OCI-LY3 (cell line): ENCODE results near the gene TEDC1.

Experiments
- H2AFZ ChIP-seq: fragments of 200-600, 300-600 bp; shearing (Covaris generic); 2 replicates; pipeline ENCODE4 v1.6.0; 2014; ENCODE audit warnings: antibody characterized with exemption, low read depth, low read length
- H3K27ac ChIP-seq: fragments of 200-600, 300-600 bp; sonication (generic); 2 replicates; pipeline ENCODE4 v1.5.1; 2014; ENCODE audit warnings: mild to moderate bottlenecking, low read length, moderate library complexity, mixed read lengths
- H3K27me3 ChIP-seq: fragments of 200-600, 300-600 bp; sonication (generic); 2 replicates; pipeline ENCODE4 v1.6.1; 2014; ENCODE audit warnings: low read depth, low read length, mixed read lengths
- H3K36me3 ChIP-seq: fragments of 200-600, 300-600 bp; sonication (generic); replicated peaks from 2 replicates; pipeline ENCODE3; 2014; ENCODE audit warnings: low read depth, low read length, mixed read lengths
- H3K4me1 ChIP-seq: fragments of 300-600, 200-600 bp; sonication (generic); 2 replicates; pipeline ENCODE4 v1.6.1; 2014; ENCODE audit warnings: low read length, mixed read lengths
- H3K4me2 ChIP-seq: fragments of 200-600, 300-600 bp; sonication (generic); 2 replicates; pipeline ENCODE4 v1.6.1; 2014; ENCODE audit warnings: low read length, mixed read lengths
- H3K4me3 ChIP-seq: fragments of 300-600, 200-600 bp; sonication (generic); 2 replicates; pipeline ENCODE4 v1.5.1; 2014; ENCODE audit warnings: antibody characterized with exemption, mild to moderate bottlenecking, low read length, moderate library complexity
- H3K79me2 ChIP-seq: fragments of 300-600, 200-600 bp; shearing (Covaris generic); 2 replicates; pipeline ENCODE4 v1.6.1; 2014; ENCODE audit warnings: mild to moderate bottlenecking, low read length, mixed read lengths
- H3K9ac ChIP-seq: fragments of 300-600, 200-600 bp; shearing (Covaris generic); 2 replicates; pipeline ENCODE4 v1.6.0; 2014; ENCODE audit warnings: mild to moderate bottlenecking, low read length, moderate library complexity
- H3K9me3 ChIP-seq: fragments of 200-600, 300-600 bp; shearing (Covaris generic); 2 replicates; pipeline ENCODE4 v1.6.1; 2014; ENCODE audit warnings: low read length, mixed read lengths; ENCODE audit not compliant: insufficient read depth
- H4K20me1 ChIP-seq: fragments of 200-600, 300-600 bp; sonication (generic); 2 replicates; pipeline ENCODE4 v1.6.1; 2016; ENCODE audit warnings: low read length, mixed read lengths; ENCODE audit not compliant: insufficient read depth
- EZH2phosphoT487 ChIP-seq: fragments of 200-600 bp; shearing (Covaris generic); IDR thresholded peaks from 2 replicates; pipeline ENCODE4 v1.6.1; 2018; ENCODE audit warnings: antibody characterized with exemption, mixed run types, low read depth
- TF ChIP-seq, protein P1 (sequence below): fragments of 200-600, 300-600 bp; sonication (generic); IDR thresholded peaks from 2 replicates; pipeline ENCODE4 v1.5.1; 2014; ENCODE audit warnings: antibody characterized with exemption, low read length, low read depth

Gene TEDC1

GRCh38 chr14:105485739-105486162, 5.3 kb upstream of the TEDC1 start:
- Histone ChIP-seq H3K36me3 (no peaks in the 10 kb centered on the region), H2AFZ (0 out of 2 replicates have a peak overlapping the region, but pooled peaks have one; percentile 0), H3K27me3 (peaks cover 9% of the 10 kb centered on the region), H4K20me1 (no peaks in the 10 kb centered on the region), H3K79me2 (peaks cover 12% of the 10 kb centered on the region; the same call in 1 of the 2 replicates), H3K4me2 (peak overlapping the region; percentile 93), H3K4me3 (peak overlapping the region; percentile 92), H3K4me1 (peaks cover 35% of the 10 kb centered on the region), H3K27ac (no peak overlapping the region), H3K9me3 (no peaks in the 10 kb centered on the region), H3K9ac (no peak overlapping the region)
- TF ChIP-seq, protein P1, sequence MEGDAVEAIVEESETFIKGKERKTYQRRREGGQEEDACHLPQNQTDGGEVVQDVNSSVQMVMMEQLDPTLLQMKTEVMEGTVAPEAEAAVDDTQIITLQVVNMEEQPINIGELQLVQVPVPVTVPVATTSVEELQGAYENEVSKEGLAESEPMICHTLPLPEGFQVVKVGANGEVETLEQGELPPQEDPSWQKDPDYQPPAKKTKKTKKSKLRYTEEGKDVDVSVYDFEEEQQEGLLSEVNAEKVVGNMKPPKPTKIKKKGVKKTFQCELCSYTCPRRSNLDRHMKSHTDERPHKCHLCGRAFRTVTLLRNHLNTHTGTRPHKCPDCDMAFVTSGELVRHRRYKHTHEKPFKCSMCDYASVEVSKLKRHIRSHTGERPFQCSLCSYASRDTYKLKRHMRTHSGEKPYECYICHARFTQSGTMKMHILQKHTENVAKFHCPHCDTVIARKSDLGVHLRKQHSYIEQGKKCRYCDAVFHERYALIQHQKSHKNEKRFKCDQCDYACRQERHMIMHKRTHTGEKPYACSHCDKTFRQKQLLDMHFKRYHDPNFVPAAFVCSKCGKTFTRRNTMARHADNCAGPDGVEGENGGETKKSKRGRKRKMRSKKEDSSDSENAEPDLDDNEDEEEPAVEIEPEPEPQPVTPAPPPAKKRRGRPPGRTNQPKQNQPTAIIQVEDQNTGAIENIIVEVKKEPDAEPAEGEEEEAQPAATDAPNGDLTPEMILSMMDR: peak; percentile 44
- no peak for TF ChIP-seq EZH2phosphoT487

DNA sequence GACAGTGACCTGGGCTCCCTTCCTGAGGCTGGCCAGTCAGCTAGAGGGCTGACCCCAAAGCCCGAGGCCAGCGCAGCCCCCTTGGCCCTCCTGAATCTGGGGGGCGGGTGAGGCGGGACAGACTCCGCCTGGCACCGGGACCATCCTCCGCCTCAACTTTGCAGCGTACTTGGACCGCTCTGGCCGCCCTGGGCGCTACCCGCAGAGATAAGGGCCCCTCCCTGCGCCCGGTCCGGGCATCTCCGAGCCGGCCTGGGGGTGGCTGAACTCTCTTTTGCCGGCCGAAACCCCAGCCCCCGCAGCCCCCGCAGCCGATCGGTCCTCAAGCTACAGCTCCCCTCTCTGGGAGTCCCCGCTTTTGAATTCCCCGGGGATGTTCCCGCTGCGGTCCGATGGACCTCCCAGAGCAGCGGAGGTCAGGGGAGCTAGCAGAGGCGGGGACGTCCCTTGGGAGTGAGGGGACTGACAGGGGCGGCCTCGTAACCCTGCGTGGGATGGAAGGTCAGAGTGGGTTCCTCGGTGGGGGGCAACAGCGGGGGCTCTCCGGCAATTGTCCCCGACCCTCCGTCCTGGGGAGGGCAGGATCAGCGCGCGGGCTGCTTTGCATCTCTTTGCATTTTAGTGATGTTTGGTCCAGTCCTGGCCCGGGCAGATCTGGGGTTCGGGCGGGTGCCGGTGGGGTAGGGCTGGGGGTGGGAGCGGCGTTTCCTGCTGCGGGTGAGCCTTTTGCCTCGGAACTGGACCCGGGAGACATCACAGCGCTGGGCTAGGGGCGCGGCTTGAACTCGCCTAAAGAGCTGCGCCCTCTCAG, 4.7 kb upstream of the TEDC1 start, which contains the start of gene CRIP1:
TSS of gene CRIP1 (plus strand) at position 724 of the 811 bp plus-strand sequence. CDS start 374 bp downstream, outside the sequence.
- Histone ChIP-seq H3K79me2 (peaks cover 12% of the 10 kb centered on the region; the same call in 1 of the 2 replicates), H3K27ac (peak within 1 kb of the TSS; percentile 58), H4K20me1 (no peaks in the 10 kb centered on the region), H3K9ac (peak within 1 kb of the TSS; percentile 97), H3K4me3 (peak within 1 kb of the TSS; percentile 92), H3K36me3 (no peaks in the 10 kb centered on the region), H3K4me2 (peak within 1 kb of the TSS; percentile 93), H2AFZ (peak within 1 kb of the TSS; percentile 0; the same call in 1 of the 2 replicates), H3K27me3 (peaks cover 9% of the 10 kb centered on the region), H3K9me3 (no peaks in the 10 kb centered on the region), H3K4me1 (peaks cover 31% of the 10 kb centered on the region)
- TF ChIP-seq EZH2phosphoT487: no peak
- TF ChIP-seq, protein P1: no peak

- Histone ChIP-seq H3K36me3 (no peaks in the 10 kb centered on the region), H3K9ac (peak overlapping the region; percentile 97), H3K9me3 (no peaks in the 10 kb centered on the region), H3K27me3 (peaks cover 9% of the 10 kb centered on the region), H3K79me2 (peaks cover 15% of the 10 kb centered on the region), H3K4me3 (peak overlapping the region; percentile 92), H2AFZ (no peak overlapping the region; the same call in 1 of the 2 replicates), H3K27ac (peak overlapping the region; percentile 58), H3K4me2 (peak overlapping the region; percentile 93), H4K20me1 (peaks cover 4% of the 10 kb centered on the region), H3K4me1 (peaks cover 30% of the 10 kb centered on the region)
- TF ChIP-seq EZH2phosphoT487: no peak
- TF ChIP-seq, protein P1: no peak
Measured at GRCh38 chr14:105486974-105487448, 4.0 kb upstream of the TEDC1 start.

GRCh38 chr14:105487449-105487985, 3.5 kb upstream of the TEDC1 start:
- H3K27me3 ChIP-seq: peaks cover 9% of the 10 kb centered on the region
- peak overlapping the region; percentile 58 for H3K27ac ChIP-seq
- H3K4me2 ChIP-seq: peak overlapping the region; percentile 93

More at GRCh38 chr14:105487449-105487985, 3.5 kb upstream of the TEDC1 start:
- Histone ChIP-seq H3K9ac (peak overlapping the region; percentile 97), H3K9me3 (no peaks in the 10 kb centered on the region), H3K4me3 (peak overlapping the region; percentile 92), H2AFZ (no peak overlapping the region; the same call in 1 of the 2 replicates), H3K36me3 (peaks cover under 1% of the 10 kb centered on the region), H3K79me2 (peaks cover 20% of the 10 kb centered on the region), H3K4me1 (peaks cover 33% of the 10 kb centered on the region), H4K20me1 (peaks cover 9% of the 10 kb centered on the region)
- TF ChIP-seq EZH2phosphoT487: no peak
- TF ChIP-seq, protein P1: no peak
